Activated B cell treated with CpG ODN at 0.5 μM for 24 hours (primary cell): Measurements from ENCODE around the gene COL8A2. TPM values are rescaled to one million over a fixed set of nuclear protein-coding genes. Genes with fewer than 3 reads are reported as not detected.
A peak's percentile ranks its signal among the peaks of the same experiment; 100 is the strongest.

Source experiments
- ATAC-seq: fragments of 200-7000 bp; cut with Tn5 transposase; one replicate; pipeline ENCODE4 v1.10.0; 2021; ENCODE audit warnings: low read depth, mild to moderate bottlenecking, moderate library complexity
- CTCF ChIA-PET: fragments of 350-600 bp; sonication (Branson Sonifier 250); formaldehyde crosslinking; loops from one replicate; lab custom pipeline; 2021; ENCODE audit warnings: antibody characterized with exemption; lab: Charles Lee
- POLR2A ChIA-PET: fragments of 350-600 bp; sonication (Branson Sonifier 250); formaldehyde crosslinking; loops from one replicate; lab custom pipeline; 2021; ENCODE audit warnings: antibody characterized with exemption; lab: Charles Lee
- DNase-seq: peaks from one replicate; pipeline ENCODE4 v3.0.0; 2022
- H3K27ac Mint-ChIP-seq: one replicate; pipeline ENCODE4 v1.8.0; 2020; ENCODE audit warnings: mixed read lengths
- H3K27me3 Mint-ChIP-seq: one replicate; pipeline ENCODE4 v1.8.0; 2021; ENCODE audit warnings: mixed read lengths
- H3K36me3 Mint-ChIP-seq: one replicate; pipeline ENCODE4 v1.8.0; 2021; ENCODE audit warnings: low read depth, mixed read lengths
- H3K4me1 Mint-ChIP-seq: one replicate; pipeline ENCODE4 v1.8.0; 2021; ENCODE audit warnings: mixed read lengths
- H3K4me3 Mint-ChIP-seq: one replicate; pipeline ENCODE4 v1.8.0; 2020; ENCODE audit warnings: mild to moderate bottlenecking, mixed read lengths
- H3K9me3 Mint-ChIP-seq: one replicate; pipeline ENCODE4 v1.8.0; 2020; ENCODE audit warnings: mixed read lengths
- CTCF ChIP-seq: fragments of 200-600 bp; IDR thresholded peaks from one replicate; pipeline ENCODE4 v1.8.0; 2022; ENCODE audit warnings: antibody characterized with exemption, mild to moderate bottlenecking
- intact Hi-C: fragments of 100-400 bp; cut with micrococcal nuclease; formaldehyde crosslinking; loops from one replicate; pipeline ENCODE4 v1.15.1; 2024
- total RNA-seq: library from RNA; stranded (reverse); gene quantifications from 2 replicates; pipeline ENCODE4 v1.2.3, GENCODE V29; 2022

The COL8A2 gene
- total RNA-seq, 1 donor from 2014 or later = 0.24 TPM

DNA sequence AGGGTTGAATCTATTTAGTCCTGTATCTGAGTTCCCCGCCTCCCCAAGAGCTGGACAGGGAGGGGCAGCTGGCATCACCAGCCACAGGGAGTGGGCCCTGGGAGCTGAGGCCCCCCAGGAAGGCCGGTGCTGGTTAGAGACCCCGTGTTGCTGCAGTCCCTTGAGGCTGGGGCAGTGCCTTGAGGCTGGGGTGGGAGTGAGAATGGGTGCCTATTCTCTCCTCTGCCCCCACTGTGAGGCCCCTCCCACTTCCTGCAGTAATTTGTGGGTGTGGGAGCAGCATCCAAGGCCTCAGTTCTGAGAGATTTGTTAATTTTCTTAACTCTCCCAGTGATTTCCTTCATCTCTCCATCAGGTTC lies 26.8 kb upstream of the COL8A2 start:
- ATAC-seq (no peak), DNase-seq (no peak)
- CTCF ChIA-PET = interaction anchor here (1.2 to 4.6 kb wide), 4 partner anchors 9 to 134 kb away, joined by 3 to 115 read pairs (median 28); partner anchors contain the start of gene THRAP3
- peaks cover 62% of the 10 kb centered on the region for H3K4me1 Mint-ChIP-seq
- no peaks in the 10 kb centered on the region for H3K27me3 Mint-ChIP-seq
- intact Hi-C loops = no loop called here
- POLR2A ChIA-PET = interaction anchor here (4.0 to 6.4 kb wide), 3 partner anchors 9 to 72 kb away, joined by 13 to 95 read pairs (median 62); partner anchors contain the start of gene THRAP3
- H3K36me3 Mint-ChIP-seq = peaks cover 9% of the 10 kb centered on the region
- H3K27ac Mint-ChIP-seq = peak overlapping the region; percentile 72
- no peak for TF ChIP-seq CTCF
- no peak overlapping the region for H3K4me3 Mint-ChIP-seq
- no peaks in the 10 kb centered on the region for H3K9me3 Mint-ChIP-seq

DNA sequence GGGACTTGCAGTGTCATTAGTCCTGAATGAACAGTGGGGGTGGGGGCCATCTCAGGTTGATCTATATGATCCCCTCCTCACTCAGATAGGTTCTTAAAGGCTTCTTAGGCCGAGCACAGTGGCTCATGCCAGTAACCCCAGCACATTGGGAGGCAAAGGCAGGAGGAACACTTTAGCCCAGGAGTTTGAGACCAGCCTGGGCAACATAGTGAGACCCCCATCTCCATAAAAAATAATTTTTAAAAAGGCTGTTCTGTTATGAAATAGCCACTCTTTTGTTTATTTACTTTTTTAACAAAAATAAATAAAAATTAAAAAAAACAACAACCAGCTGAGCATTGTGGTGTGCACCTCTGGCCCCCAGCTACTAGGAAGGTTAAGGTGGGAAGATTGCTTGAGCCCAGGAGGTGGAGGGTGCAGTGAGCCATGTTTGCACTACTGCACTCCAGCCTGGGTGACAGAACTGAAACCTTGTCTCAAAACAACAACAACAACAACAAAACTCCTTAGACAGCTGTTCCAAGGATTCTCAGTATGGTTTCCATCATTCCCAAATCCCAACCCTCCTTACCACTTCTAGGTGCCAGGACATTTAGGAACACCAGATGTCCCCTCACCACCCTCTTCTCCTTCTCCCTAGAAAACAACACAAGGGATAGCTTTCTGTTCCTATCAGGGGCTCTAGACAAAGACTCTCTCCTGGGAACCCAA lies 26.3 kb upstream of the COL8A2 start:
- intact Hi-C loops = no loop called here

DNA sequence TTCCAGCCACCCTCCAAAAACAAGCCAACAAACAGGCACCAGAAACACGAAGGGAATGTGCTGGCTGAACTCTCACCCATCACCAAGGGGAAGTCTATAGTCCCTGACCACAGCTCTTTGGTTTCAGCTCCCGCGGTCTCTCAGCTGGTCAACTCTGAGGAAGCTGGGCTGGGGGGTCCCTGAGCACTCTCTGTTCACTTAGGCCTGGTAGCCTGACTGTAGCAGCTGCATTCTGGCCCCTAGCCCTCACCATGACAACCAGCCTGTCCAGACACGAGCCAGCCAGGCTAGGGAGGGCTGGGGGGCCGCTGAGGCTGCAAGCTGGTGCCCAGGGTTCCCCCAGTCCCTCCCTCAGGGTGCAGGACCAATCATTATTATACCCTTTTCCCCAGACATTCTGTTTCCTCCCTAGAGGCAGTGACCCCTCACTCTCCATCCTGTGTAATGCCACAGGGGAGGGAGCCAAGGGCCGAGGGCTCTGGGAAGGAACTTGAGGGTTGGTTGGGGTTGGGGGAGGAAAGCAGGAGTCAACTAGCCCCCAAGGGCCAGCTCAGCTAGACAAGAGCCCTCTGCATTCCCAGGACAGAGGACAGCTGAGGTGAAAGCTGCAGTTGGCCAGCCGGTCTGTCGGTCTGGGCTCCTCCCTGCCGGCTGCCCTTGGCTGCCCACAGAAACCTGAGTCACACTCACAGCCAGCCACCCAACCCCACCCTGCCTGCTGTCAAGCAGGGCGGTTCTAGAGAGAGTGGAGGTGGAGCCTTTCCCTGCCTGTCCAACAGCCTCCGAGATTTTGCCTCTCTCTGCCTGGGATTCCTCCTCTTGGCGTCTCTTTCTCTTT lies 25.5 kb upstream of the COL8A2 start:
- CTCF ChIA-PET = interaction anchor here (0.6 to 4.6 kb wide), 23 partner anchors 11 to 272 kb away, joined by 3 to 115 read pairs (median 4); partner anchors contain the start of genes LSM10 and THRAP3
- Mint-ChIP-seq H3K4me1 (peaks cover 64% of the 10 kb centered on the region), H3K27ac (peak overlapping the region; percentile 95), H3K36me3 (peaks cover 7% of the 10 kb centered on the region), H3K9me3 (no peaks in the 10 kb centered on the region), H3K4me3 (peak overlapping the region; percentile 94), H3K27me3 (no peaks in the 10 kb centered on the region)
- ATAC-seq (peak; percentile 54), DNase-seq (peak; percentile 60)
- intact Hi-C loops = no loop called here
- POLR2A ChIA-PET = interaction anchor here (0.6 to 6.4 kb wide), 23 partner anchors 11 to 550 kb away, joined by 3 to 95 read pairs (median 5); partner anchors contain the start of genes OSCP1 and THRAP3
- no peak for TF ChIP-seq CTCF

More for the DNA sequence above, 26.3 kb upstream of the COL8A2 start:
- no peaks in the 10 kb centered on the region for H3K27me3 Mint-ChIP-seq
- peaks cover 64% of the 10 kb centered on the region for H3K4me1 Mint-ChIP-seq
- peak overlapping the region; percentile 95 for H3K27ac Mint-ChIP-seq
- DNase-seq (no peak), ATAC-seq (no peak)
- H3K9me3 Mint-ChIP-seq = no peaks in the 10 kb centered on the region
- POLR2A ChIA-PET = interaction anchor here (2.2 to 6.4 kb wide), 6 partner anchors 10 to 235 kb away, joined by 6 to 95 read pairs (median 36); partner anchors contain the start of gene THRAP3
- CTCF ChIA-PET = interaction anchor here (1.2 to 4.6 kb wide), 5 partner anchors 9 to 134 kb away, joined by 3 to 115 read pairs (median 48); partner anchors contain the start of gene THRAP3
- TF ChIP-seq CTCF = no peak
- peak overlapping the region; percentile 94 for H3K4me3 Mint-ChIP-seq
- peaks cover 7% of the 10 kb centered on the region for H3K36me3 Mint-ChIP-seq

GRCh38 chr1:36149973-36150295 lies 24.9 kb upstream of the COL8A2 start:
- CTCF ChIA-PET = interaction anchor here (0.6 to 4.6 kb wide), 22 partner anchors 10 to 272 kb away, joined by 3 to 115 read pairs (median 4); partner anchors contain the start of genes LSM10 and THRAP3

More at GRCh38 chr1:36149973-36150295, 24.9 kb upstream of the COL8A2 start:
- no peak for ATAC-seq
- peak overlapping the region; percentile 94 for H3K4me3 Mint-ChIP-seq
- TF ChIP-seq CTCF = no peak
- intact Hi-C loops = loop anchor here (1.0 to 5.0 kb wide), 10 partner anchors 12 to 314 kb away; partner anchors contain the start of genes ADPRS, MRPS15, STK40 and THRAP3
- no peak for DNase-seq
- H3K4me1 Mint-ChIP-seq = peaks cover 59% of the 10 kb centered on the region
- H3K36me3 Mint-ChIP-seq = peaks cover 7% of the 10 kb centered on the region
- H3K9me3 Mint-ChIP-seq = no peaks in the 10 kb centered on the region
- peak overlapping the region; percentile 95 for H3K27ac Mint-ChIP-seq
- no peaks in the 10 kb centered on the region for H3K27me3 Mint-ChIP-seq
- POLR2A ChIA-PET = interaction anchor here (0.6 to 6.4 kb wide), 26 partner anchors 11 to 551 kb away, joined by 3 to 95 read pairs (median 5); partner anchors contain the start of genes LSM10, MRPS15, OSCP1 and THRAP3
